ENCODE measurements around the gene CDH1.
"Not testable (repeated sequence)": the region's sequence is repeated elsewhere in the genome, so short reads cannot be mapped to it uniquely, and the experiment has no call there.

CDH1 gene

DNA sequence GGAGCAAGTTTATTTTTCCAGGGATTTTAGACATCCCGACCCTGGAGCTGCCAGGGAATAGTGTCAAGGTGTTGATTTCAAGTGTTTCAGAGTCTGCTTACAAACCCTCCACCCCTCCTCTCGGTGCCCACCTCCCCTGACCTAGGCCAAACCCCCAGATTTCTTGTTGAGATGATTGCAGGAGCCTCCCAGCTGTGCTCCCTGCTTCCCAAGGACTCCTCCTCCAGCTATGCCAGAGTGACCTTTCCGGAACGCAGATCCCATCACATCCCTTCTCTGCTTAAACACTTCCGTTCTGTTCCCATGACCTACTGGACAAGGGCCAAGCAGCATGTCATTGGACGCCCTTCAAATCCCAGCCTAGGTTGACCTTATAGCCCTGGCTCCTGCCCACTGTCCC is 23.7 kb upstream of the CDH1 start:
- Histone ChIP-seq H3K9ac (ENCODE audit: low read length) (no peak overlapping the region), H3K27me3 (ENCODE audit: control insufficient read depth, insufficient read depth, low read length) (peaks cover 5% of the 10 kb centered on the region), H3K4me1 (ENCODE audit: control insufficient read depth, insufficient read depth, low read length) (peaks cover 7% of the 10 kb centered on the region), H3K4me3 (ENCODE audit: low read length) (no peak overlapping the region), H3K9me3 (ENCODE audit: control insufficient read depth, low read length) (no peaks in the 10 kb centered on the region), H3K36me3 (ENCODE audit: control insufficient read depth, insufficient read depth, low read length) (no peaks in the 10 kb centered on the region)

DNA sequence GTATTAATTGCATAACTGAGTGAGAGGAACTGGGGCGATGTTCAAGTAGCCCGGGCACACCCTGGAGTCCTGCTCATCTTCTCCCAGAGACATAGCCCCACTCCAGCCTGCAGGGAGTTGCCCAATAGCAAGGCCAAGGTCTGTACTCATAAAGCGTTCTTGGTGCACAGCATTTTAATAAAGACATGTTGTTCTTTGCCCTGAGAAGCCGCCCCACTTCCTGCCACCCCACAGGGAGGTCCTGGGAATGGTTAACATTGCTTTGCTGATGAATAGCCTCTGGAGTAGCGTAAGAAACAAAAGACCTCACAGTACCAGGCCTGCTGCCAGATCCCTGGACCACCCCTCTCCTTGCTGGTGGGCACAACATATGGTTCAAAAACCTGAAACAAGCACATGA is 21.6 kb upstream of the CDH1 start:
- H3K36me3 ChIP-seq (ENCODE audit: control insufficient read depth, insufficient read depth, low read length): no peaks in the 10 kb centered on the region
- no peak overlapping the region for H3K9ac ChIP-seq (ENCODE audit: low read length)
- H3K4me1 ChIP-seq (ENCODE audit: control insufficient read depth, insufficient read depth, low read length): no peaks in the 10 kb centered on the region

DNA sequence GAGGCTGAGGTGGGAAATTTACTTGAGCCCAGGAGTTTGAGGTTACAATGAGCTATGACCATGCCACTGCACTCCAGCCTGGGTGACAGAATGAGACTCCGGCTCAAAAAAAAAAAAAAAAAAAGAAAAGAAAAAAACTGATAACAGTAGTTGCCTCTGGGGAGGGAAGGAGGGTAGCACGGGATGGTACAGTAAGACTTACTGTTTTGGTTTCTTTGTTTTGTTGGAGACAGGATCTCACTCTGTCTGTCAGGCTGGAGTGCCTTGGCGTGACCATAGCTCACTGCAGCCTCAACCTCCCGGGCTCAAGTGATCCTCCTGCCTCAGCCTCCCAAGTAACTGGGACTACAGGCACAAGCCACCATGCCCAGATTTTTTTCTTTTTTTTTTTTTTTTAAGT is 20.6 kb upstream of the CDH1 start:
- not testable (repeated sequence) for H3K36me3 ChIP-seq (ENCODE audit: control insufficient read depth, insufficient read depth, low read length); H3K9me3 ChIP-seq (ENCODE audit: control insufficient read depth, low read length); H3K4me1 ChIP-seq (ENCODE audit: control insufficient read depth, insufficient read depth, low read length); H3K27me3 ChIP-seq (ENCODE audit: control insufficient read depth, insufficient read depth, low read length); H3K4me3 ChIP-seq (ENCODE audit: low read length); H3K9ac ChIP-seq (ENCODE audit: low read length)

More for the DNA sequence above, 21.6 kb upstream of the CDH1 start:
- no peaks in the 10 kb centered on the region for H3K9me3 ChIP-seq (ENCODE audit: control insufficient read depth, low read length)
- H3K27me3 ChIP-seq (ENCODE audit: control insufficient read depth, insufficient read depth, low read length): no peaks in the 10 kb centered on the region
- no peak overlapping the region for H3K4me3 ChIP-seq (ENCODE audit: low read length)

DNA sequence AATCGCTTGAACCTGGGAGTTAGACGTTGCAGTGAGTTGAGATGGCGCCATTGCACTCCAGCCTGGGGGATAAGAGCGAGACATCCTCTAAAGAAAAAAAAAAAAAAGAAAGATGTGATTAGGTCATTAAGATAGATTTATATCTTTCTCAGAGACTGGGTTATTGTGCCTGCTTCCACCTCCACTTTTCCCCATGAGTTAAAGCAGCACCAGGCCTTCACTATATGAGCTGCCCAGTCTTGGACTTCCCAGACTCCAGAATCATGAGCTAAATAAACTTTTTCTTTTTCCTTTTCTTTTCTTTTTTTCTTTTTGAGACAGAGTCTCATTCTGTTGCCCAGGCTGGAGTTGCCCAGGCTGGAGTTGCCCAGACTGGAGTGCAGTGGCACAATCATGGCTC is 19.4 kb upstream of the CDH1 start:
- Histone ChIP-seq H3K36me3 (ENCODE audit: control insufficient read depth, insufficient read depth, low read length) (no peaks in the 10 kb centered on the region), H3K4me3 (ENCODE audit: low read length) (no peak overlapping the region), H3K4me1 (ENCODE audit: control insufficient read depth, insufficient read depth, low read length) (peaks cover 8% of the 10 kb centered on the region), H3K9ac (ENCODE audit: low read length) (no peak overlapping the region), H3K9me3 (ENCODE audit: control insufficient read depth, low read length) (no peaks in the 10 kb centered on the region), H3K27me3 (ENCODE audit: control insufficient read depth, insufficient read depth, low read length) (no peaks in the 10 kb centered on the region)

DNA sequence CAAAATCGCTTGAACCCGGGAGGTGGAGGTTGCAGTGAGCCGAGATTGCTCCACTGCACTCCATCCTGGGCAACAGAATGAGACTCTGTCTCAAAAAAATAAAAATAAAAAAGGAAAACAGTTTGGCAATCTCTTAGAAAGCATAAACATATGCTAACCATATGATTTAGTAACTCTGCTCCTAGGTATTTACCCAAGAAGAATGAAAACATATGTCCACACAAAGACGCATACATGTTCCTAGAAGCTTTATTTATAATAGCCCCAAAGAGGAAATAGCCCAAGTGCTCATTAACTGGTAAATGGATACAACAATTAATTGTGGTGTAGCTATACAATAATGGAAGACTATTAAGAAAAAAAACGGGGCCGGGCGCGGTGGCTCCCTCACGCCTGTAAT is 18.5 kb upstream of the CDH1 start:
- no peaks in the 10 kb centered on the region for H3K9me3 ChIP-seq (ENCODE audit: control insufficient read depth, low read length)
- H3K4me3 ChIP-seq (ENCODE audit: low read length): no peak overlapping the region
- H3K4me1 ChIP-seq (ENCODE audit: control insufficient read depth, insufficient read depth, low read length): peaks cover 8% of the 10 kb centered on the region

DNA sequence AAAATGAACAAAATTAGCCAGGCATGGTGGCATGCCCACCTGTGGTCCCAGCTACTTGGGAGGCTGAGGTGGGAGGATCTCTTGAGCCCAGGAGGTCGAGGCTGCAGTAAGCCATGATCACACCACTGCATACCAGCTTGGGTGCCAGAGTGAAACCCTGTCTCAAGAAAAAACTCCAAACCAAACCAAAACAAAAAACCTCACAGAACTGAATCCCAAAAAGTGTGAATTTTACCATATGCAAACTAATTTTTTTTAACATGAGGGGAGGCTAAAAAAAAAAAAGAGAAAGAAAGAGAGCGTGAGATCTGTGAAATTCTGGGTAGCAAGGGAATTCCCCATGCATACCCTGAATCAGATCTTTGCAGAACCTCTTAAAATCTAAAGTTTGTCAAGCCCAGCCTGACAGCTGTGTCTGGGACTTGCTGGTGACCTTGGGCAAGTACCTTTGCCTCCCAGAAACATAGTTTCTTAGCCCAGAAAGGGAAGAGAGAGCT is 17.1 kb upstream of the CDH1 start:
- H3K4me3 ChIP-seq (ENCODE audit: low read length): no peak overlapping the region
- no peak overlapping the region for H3K9ac ChIP-seq (ENCODE audit: low read length)

More for the DNA sequence above, 18.5 kb upstream of the CDH1 start:
- no peaks in the 10 kb centered on the region for H3K36me3 ChIP-seq (ENCODE audit: control insufficient read depth, insufficient read depth, low read length)
- H3K9ac ChIP-seq (ENCODE audit: low read length): no peak overlapping the region
- no peaks in the 10 kb centered on the region for H3K27me3 ChIP-seq (ENCODE audit: control insufficient read depth, insufficient read depth, low read length)

DNA sequence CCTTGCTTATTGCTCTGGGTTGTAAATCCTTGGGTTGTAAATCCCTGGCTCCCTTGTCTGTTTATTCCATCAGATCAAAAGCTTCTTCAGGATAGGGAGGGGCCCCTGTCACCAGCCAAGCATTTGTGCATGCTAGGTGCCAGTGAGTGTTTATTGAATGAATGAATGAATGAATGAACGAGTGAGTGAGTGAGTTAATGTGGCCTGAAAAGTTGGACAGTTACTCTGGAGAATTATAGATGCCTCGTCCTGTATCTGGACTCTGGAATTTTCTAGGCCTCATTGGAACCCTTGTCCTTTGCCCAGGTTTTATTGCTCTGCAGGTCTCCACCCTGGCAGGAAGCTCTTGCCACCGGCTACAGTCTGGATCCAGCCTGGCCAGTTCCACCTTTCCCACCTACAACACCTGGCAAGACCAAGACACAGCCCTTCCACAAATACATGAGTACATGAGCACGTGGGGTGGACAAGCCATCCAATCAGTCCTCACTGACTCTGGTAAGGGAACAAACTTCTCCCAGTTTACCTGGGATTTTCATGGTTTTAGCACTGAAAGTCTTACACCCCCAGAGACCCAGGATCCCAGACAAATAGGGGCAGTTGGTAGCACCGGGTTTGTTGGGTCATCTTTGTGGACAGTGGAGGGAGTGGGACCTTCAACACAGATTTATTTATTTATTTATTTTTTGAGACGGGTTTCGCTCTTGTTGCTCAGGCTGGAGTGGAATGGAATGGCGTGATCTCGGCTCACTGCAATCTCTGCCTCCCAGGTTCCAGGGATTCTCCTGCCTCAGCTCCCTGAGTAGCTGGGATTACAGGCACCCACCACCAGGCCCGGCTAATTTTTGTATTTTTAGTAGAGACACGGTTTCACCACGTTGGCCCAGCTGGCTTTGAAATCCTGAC is 14.7 kb upstream of the CDH1 start:
- Histone ChIP-seq H3K4me3 (ENCODE audit: low read length) (no peak overlapping the region), H3K4me1 (ENCODE audit: control insufficient read depth, insufficient read depth, low read length) (peaks cover 19% of the 10 kb centered on the region), H3K9me3 (ENCODE audit: control insufficient read depth, low read length) (no peaks in the 10 kb centered on the region), H3K27me3 (ENCODE audit: control insufficient read depth, insufficient read depth, low read length) (no peaks in the 10 kb centered on the region), H3K36me3 (ENCODE audit: control insufficient read depth, insufficient read depth, low read length) (no peaks in the 10 kb centered on the region), H3K9ac (ENCODE audit: low read length) (no peak overlapping the region)

More for the DNA sequence above, 17.1 kb upstream of the CDH1 start:
- Histone ChIP-seq H3K4me1 (ENCODE audit: control insufficient read depth, insufficient read depth, low read length) (peaks cover 16% of the 10 kb centered on the region), H3K9me3 (ENCODE audit: control insufficient read depth, low read length) (no peaks in the 10 kb centered on the region), H3K36me3 (ENCODE audit: control insufficient read depth, insufficient read depth, low read length) (no peaks in the 10 kb centered on the region), H3K27me3 (ENCODE audit: control insufficient read depth, insufficient read depth, low read length) (no peaks in the 10 kb centered on the region)

DNA sequence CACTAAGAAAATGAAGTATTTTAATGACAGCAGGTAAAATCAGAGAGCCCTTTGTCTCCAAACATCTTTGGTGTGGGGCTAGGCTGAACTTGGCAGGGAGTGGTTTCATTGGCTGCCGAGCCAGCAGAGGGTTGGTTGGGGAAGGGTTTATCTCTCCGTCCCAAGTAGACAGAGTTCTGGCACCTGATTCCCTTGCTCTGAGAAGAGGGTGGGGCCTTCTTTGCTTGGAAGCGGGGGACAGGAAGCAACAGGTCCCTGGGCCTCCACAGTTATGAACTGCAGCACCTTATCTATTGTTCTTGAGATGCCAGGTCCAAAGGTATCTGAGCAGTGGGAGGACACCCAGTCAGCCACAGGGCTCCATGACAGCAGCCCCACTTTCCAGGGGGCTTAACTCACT is 12.3 kb upstream of the CDH1 start:
- Histone ChIP-seq H3K27me3 (ENCODE audit: control insufficient read depth, insufficient read depth, low read length) (no peaks in the 10 kb centered on the region), H3K36me3 (ENCODE audit: control insufficient read depth, insufficient read depth, low read length) (no peaks in the 10 kb centered on the region), H3K9me3 (ENCODE audit: control insufficient read depth, low read length) (no peaks in the 10 kb centered on the region), H3K9ac (ENCODE audit: low read length) (no peak overlapping the region), H3K4me1 (ENCODE audit: control insufficient read depth, insufficient read depth, low read length) (peaks cover 19% of the 10 kb centered on the region), H3K4me3 (ENCODE audit: low read length) (no peak overlapping the region)

DNA sequence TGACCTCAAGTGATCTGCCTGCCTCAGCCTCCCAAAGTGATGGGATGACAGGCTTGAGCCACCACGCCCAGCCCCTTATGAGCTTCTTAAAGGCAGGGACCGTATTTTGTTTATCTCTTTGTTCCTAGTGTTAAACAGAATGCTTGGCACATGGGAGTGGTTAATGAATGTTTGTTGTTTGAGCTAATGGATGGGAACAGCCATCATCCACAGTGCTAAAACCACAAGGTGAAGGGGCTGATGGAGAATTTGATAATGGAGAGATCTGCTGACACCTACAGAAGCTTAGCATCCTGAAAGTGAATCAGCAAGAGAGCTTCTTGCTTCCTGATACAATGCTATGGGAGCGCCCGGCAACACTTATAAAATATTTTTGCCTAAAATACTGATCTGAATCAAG is 8.6 kb upstream of the CDH1 start:
- Histone ChIP-seq H3K4me3 (ENCODE audit: low read length) (no peak overlapping the region), H3K36me3 (ENCODE audit: control insufficient read depth, insufficient read depth, low read length) (no peaks in the 10 kb centered on the region), H3K9me3 (ENCODE audit: control insufficient read depth, low read length) (no peaks in the 10 kb centered on the region), H3K27me3 (ENCODE audit: control insufficient read depth, insufficient read depth, low read length) (no peaks in the 10 kb centered on the region), H3K4me1 (ENCODE audit: control insufficient read depth, insufficient read depth, low read length) (peaks cover 28% of the 10 kb centered on the region), H3K9ac (ENCODE audit: low read length) (no peak overlapping the region)

DNA sequence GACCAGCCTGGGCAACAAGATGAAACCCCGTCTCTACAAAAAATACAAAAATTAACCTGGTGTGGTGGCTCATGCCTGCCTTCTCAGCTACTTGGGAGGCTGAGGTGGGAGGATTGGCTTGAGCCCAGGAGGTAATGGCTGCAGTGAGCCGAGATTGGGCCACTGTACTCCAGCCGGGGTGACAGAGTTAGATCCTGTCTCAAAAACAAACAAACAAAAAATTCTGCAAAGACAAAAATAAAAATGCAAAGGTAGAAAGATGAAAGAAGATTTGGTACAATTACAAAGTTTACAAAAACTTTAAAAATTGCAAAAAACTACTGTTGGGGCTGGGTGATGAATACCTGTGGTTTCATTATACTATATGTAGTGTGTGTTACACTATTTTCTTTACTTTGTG is 5.5 kb upstream of the CDH1 start:
- no peaks in the 10 kb centered on the region for H3K9me3 ChIP-seq (ENCODE audit: control insufficient read depth, low read length)
- no peak overlapping the region for H3K9ac ChIP-seq (ENCODE audit: low read length)
- H3K4me3 ChIP-seq (ENCODE audit: low read length): no peak overlapping the region
- H3K36me3 ChIP-seq (ENCODE audit: control insufficient read depth, insufficient read depth, low read length): no peaks in the 10 kb centered on the region
- no peaks in the 10 kb centered on the region for H3K27me3 ChIP-seq (ENCODE audit: control insufficient read depth, insufficient read depth, low read length)
- H3K4me1 ChIP-seq (ENCODE audit: control insufficient read depth, insufficient read depth, low read length): peaks cover 16% of the 10 kb centered on the region

DNA sequence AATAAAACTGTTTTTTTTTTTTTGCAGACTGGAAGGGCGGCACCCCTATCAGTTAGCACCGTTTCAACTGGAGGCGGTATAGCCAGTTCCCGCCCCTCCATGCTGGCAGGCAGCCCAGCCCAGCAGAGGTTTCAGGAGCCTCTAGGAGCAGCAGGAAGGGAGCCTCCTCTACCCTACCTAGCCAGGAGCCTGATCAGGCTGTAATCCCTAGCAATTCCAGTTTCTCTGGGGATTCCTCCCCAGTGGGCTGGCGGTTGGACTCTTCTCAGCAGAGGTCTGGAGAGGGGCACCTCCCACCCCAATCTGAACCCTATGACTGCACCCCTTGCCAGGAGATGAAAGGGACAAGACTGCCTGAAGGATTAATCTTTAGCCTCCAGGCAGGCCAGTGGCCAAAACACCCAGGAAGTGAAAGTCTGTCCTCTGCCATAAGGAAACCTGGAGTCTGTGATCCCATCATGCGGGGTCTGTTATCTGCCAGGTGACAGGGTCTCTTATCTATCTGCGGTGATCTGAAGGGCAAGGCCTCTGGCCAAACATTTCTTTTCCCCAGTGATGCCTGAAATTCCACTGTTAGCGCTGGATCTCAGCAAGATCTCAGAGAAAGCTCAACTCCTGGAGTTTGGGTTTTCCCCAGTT is 4.9 kb upstream of the CDH1 start:
- no peaks in the 10 kb centered on the region for H3K9me3 ChIP-seq (ENCODE audit: control insufficient read depth, low read length)
- H3K27me3 ChIP-seq (ENCODE audit: control insufficient read depth, insufficient read depth, low read length): peaks cover 5% of the 10 kb centered on the region
- no peak overlapping the region for H3K4me3 ChIP-seq (ENCODE audit: low read length)
- no peak overlapping the region for H3K9ac ChIP-seq (ENCODE audit: low read length)
- no peaks in the 10 kb centered on the region for H3K36me3 ChIP-seq (ENCODE audit: control insufficient read depth, insufficient read depth, low read length)
- H3K4me1 ChIP-seq (ENCODE audit: control insufficient read depth, insufficient read depth, low read length): peaks cover 16% of the 10 kb centered on the region

DNA sequence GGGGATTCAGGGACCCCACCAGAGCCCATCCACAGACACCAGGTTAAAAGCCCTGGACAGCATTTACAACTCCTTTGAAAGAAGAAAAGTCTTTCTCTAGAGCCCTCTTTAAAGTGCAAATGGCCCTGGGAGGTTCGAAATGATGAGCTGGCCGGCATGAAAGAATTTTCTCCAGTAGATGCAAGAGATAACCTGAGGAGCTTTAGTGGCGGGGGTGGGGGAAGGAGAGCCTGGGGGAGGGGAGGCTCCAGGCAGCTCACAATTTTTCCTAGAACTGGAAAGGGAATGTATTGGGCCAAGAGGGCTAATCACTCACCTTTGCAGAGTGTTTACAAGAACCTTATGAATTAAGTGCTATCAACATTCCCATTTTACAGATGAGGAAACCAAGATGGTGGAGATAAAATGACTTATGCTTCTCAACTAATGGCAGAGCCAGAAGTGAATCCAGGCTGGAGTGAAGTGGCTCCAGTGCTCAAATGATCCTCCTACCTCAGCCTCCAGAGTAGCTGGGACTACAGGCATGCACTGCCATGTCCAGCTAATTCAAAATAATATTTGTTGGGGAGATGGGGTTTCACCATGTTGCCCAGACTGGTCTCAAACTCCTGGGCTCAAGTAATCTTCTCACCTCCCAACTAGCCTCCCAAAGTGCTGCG is 4.2 kb upstream of the CDH1 start:
- Histone ChIP-seq H3K4me3 (ENCODE audit: low read length) (no peak overlapping the region), H3K4me1 (ENCODE audit: control insufficient read depth, insufficient read depth, low read length) (peaks cover 16% of the 10 kb centered on the region), H3K36me3 (ENCODE audit: control insufficient read depth, insufficient read depth, low read length) (no peaks in the 10 kb centered on the region), H3K27me3 (ENCODE audit: control insufficient read depth, insufficient read depth, low read length) (peaks cover 8% of the 10 kb centered on the region), H3K9ac (ENCODE audit: low read length) (no peak overlapping the region), H3K9me3 (ENCODE audit: control insufficient read depth, low read length) (no peaks in the 10 kb centered on the region)

All from mucosa of stomach (tissue), 1 donor.